Coronary artery (tissue), 2 donors: ENCODE data around the gene SEC61A1.

ENCODE experiments used
- DNase-seq: peaks from one replicate; pipeline ENCODE4 v3.0.0-alpha.2; 2017; ENCODE audit warnings: low spot score
- H3K27ac ChIP-seq, 2 donors: fragments of 200-600 bp; sonication (generic); one replicate each; pipeline ENCODE4 v1.5.1; 2016 to 2019
- H3K4me3 ChIP-seq: fragments of 200-600 bp; sonication (generic); 2 replicates; pipeline ENCODE4 v1.5.1; 2016; ENCODE audit warnings: mild to moderate bottlenecking, moderate library complexity
- TF ChIP-seq, protein P1 (sequence below): fragments of 200-600 bp; sonication (generic); IDR thresholded peaks from one replicate; pipeline ENCODE4 v1.5.1; 2019; ENCODE audit warnings: antibody characterized with exemption

The SEC61A1 gene

DNA sequence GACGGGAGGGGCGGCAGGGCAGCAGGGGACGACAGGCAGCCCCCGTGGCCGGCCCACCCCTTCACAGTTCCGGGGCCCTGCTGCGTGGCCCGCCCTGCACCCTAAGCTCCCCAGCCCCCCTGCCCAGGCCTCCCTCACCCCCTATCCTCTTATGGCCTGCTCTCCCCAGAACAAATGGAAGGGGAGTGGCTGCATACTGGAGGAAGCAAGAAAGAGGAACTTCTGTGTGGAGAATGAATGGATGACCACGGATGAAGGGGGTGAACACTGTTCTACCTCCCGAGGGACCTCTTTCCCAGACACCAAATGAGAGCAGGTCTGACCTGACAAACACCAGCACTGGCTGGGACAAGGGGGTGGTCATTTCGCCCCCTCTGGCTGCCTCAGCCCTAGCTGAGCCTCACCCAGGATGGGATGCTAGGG, 25.0 kb downstream of the SEC61A1 start:
- DNase-seq: peak; percentile 65
- TF ChIP-seq, protein P1, sequence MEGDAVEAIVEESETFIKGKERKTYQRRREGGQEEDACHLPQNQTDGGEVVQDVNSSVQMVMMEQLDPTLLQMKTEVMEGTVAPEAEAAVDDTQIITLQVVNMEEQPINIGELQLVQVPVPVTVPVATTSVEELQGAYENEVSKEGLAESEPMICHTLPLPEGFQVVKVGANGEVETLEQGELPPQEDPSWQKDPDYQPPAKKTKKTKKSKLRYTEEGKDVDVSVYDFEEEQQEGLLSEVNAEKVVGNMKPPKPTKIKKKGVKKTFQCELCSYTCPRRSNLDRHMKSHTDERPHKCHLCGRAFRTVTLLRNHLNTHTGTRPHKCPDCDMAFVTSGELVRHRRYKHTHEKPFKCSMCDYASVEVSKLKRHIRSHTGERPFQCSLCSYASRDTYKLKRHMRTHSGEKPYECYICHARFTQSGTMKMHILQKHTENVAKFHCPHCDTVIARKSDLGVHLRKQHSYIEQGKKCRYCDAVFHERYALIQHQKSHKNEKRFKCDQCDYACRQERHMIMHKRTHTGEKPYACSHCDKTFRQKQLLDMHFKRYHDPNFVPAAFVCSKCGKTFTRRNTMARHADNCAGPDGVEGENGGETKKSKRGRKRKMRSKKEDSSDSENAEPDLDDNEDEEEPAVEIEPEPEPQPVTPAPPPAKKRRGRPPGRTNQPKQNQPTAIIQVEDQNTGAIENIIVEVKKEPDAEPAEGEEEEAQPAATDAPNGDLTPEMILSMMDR: no peak
- H3K27ac ChIP-seq: peak overlapping the region; percentile 59 to 78
- H3K4me3 ChIP-seq: peak overlapping the region; percentile 81

DNA sequence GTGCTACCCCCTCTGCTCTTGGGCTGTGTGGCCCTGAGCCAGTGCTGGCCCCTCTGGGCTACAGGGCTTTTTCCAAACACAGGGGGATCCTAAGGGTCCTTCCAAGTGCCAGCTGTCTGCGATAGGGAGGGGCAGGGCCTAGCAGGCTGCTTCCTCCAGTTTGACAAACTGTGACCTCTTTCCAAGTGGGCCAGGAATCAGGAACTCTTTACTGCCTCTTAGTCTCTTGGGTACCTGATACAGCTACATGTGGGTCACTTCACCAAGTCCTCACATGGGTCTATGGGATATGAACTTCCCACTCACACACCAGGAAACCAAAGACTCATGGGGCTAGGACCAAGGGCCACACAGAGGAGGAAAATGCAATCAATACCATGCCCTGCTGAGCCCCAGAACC, 25.4 kb downstream of the SEC61A1 start:
- TF ChIP-seq, protein P1: no peak
- H3K27ac ChIP-seq: no peak overlapping the region
- no peak overlapping the region for H3K4me3 ChIP-seq
- no peak for DNase-seq

DNA sequence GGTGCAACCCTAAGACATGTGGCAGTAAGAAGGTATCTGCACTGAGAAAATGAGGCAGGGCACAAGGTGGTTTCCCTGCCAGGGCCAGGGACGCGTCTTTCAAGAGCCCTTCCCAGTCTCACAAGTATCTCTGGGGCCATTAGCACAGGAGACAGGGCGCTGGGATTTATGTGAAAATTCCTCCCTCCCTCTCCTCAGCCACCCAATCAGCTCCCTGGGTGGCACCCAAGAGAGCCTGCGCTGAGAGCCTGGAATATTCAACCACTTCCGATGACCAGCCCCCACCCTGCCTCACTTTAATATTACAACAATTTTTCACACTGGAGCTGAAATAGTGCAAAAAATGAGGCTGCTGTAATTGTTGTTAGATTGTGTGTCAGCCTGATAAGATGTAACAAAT, 26.1 kb downstream of the SEC61A1 start:
- peak; percentile 58 for DNase-seq
- TF ChIP-seq, protein P1: no peak
- no peak overlapping the region for H3K4me3 ChIP-seq
- H3K27ac ChIP-seq: no peak overlapping the region

DNA sequence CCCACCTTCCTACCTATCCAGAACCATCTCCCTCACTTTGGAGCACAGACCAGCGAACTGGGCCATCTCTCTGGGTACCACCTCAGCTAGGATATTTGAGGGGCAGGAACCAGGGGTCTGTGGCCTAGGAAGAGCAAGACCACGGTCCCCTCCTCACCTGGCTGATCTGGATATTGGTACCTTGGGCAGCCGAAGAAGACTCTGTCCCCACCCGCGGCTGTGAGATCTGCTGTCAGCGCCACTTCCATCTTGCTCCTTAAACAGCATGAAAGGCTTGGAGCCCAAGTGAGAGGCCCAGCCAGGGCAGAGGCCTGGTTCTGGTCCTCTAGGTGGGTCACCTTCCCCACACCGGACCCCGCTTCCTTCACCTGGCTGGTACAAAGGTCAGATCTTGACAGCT, 26.6 kb downstream of the SEC61A1 start:
- no peak for DNase-seq
- Histone ChIP-seq H3K4me3 (no peak overlapping the region), H3K27ac (no peak overlapping the region)
- TF ChIP-seq, protein P1: no peak

DNA sequence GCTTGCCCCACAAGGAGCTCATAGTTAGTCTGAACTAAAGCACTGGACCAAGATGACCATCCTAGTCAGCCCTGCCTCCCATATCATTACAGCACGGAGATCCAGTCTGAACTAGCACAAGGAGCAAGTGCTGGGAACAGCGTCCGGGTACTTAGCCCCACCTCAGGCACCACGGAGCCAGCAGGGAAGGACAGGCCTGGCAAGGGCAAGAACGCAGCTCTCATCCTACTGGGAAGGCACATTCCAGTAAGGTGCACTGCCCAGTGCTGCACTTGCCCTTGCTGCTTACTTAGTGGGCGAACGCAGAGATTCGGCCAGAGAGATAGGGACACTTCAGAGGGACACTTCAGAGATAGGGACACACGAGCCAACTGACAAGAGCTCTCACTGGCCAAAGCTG, 27.6 kb downstream of the SEC61A1 start:
- H3K4me3 ChIP-seq: no peak overlapping the region
- no peak overlapping the region for H3K27ac ChIP-seq
- peak; percentile 43 for DNase-seq
- TF ChIP-seq, protein P1: no peak

DNA sequence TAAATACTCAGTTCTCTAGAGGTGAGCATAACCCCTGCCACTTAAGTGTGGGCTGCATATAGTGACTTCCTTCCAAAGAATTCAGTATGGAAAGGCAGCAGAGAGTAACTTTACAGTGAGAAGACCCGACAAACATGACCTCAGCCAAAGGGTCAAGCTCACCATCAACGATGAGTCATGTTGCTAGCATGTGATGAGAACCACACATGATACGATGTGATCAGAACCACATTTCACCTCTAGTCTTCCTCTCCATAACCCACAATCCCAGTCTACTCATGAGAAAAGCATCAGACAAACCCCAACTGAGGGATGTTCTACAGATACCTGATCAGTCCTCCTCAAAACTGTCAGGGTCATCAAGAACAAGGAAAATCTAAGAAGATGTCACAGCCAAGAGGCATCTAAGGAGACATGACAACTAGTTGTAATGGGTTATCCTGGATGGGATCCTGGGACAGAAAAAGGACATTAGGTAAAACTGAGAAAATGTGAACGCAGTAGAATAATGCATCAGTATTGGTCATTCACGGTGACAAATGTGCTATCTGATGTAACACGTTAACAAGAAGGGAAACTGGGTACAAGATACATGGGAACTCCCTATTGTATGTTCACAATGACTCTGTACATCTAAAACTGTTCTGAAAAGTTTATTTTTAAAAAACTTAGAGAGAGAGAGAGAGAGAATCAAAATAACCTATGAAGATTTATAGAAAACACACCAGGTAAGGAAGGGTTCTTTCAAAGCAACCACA, 28.3 kb downstream of the SEC61A1 start:
- TF ChIP-seq, protein P1: no peak
- DNase-seq: peak; percentile 26
- no peak overlapping the region for H3K4me3 ChIP-seq
- no peak overlapping the region for H3K27ac ChIP-seq

DNA sequence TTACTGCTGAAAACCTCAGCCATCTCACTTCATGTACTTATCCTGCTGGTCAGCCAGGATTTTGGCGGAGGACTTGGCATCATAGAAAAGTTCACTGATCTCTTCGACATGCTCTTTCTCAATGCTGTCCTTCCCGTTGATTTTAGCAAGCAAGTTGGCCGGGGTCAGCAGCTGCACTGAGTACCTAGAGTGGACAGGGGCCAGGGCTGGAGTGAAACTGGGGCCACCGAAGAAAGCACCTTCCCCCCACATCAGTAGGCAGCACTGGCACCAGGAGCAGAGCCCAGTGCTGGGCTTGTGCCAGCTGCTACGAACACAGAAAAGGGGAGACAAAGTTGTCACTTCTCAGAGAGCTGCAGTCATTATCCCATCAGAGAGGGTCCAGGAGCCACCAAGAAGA, 29.0 kb downstream of the SEC61A1 start:
- no peak overlapping the region for H3K27ac ChIP-seq
- TF ChIP-seq, protein P1: no peak
- no peak overlapping the region for H3K4me3 ChIP-seq
- DNase-seq: peak; percentile 36
